ENCODE results near the gene RAB3IP.
"Not testable (repeated sequence)": the region's sequence is repeated elsewhere in the genome, so short reads cannot be mapped to it uniquely, and the experiment has no call there.

Gene RAB3IP

DNA sequence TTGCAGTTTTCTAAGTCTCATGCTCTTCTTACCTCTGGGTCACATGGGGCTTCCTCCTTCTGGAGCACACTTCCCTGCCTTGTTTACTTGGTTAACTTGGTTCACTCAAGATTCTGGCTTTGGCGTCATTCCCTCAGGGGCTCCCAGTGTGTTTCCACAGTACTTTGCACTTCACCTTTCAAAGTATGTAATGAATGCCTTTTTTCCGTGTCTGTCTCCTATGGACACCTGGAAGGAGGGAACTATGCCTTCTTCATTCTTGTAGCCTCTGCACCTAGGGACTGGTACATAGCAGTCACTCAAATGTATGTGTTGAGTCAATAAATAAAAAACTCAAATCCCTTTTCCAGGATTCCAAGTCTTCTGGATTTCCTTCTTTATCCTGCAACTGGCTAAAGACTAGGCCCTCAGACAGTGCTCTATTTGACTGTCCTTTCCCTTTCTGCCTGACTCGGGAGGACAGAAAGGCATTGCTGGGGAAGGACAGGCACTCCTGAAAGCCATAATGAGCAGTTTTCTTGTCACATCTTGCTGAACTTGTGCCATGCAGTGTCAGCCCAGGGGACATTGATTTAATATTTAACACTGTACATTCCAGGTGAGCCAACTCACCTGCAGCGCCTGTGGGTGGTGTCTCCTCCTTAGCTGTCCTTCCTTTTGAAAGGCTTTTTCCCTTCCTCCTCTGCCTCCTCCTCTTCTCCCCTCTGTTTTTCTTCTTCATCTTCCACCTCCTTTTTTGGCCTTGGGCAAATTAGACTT is 99.2 kb downstream of the RAB3IP start:
- no peak for DNase-seq

DNA sequence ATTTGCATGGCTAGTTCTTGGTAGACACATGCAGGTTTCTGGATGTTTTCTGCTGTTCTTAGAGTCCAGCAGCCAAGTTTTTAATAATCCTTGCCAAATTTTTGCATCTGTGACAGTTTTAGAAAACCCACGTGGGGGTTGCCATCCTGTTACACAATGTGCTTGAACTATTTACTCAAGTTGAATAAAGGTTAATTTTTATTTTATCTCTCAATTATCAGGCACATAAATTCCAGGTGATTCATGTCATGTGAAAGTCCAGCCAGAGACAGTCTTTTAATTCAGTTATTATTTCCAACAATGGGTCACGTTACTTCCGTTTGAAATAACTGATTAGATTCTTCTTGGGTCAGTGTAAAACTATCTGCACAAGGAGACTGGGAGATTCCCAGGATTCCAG is 102.1 kb downstream of the RAB3IP start:
- no peak for DNase-seq

GRCh38 chr12:69843608-69844007 is 104.9 kb downstream of the RAB3IP start:
- no peak for DNase-seq

DNA sequence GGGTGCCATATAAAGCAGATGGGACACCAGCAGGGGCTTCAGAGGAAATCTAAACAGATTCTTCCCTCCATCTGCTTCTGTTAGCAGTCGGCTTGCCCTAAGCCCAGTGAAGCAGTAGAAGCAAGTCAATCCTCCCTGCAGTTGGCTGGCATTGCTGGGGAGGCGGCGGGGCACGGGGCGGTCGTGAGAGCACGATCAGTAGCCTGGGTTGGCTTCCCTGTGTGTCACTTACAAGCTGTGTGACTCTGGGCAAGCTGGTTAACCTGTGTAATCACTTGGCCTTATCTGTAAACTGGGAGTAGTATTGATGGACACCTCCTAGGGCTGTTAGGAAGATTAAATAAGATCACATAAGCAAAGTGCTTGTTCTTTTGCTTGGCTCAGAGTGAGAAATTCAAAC is 105.8 kb downstream of the RAB3IP start:
- no peak for DNase-seq

GRCh38 chr12:69844836-69845235 is 106.2 kb downstream of the RAB3IP start:
- no peak for DNase-seq

GRCh38 chr12:69846976-69847375 is 108.3 kb downstream of the RAB3IP start:
- DNase-seq, result no peak

- DNase-seq, result peak; percentile 79
Measured at GRCh38 chr12:69851976-69852375, 113.3 kb downstream of the RAB3IP start.

DNA sequence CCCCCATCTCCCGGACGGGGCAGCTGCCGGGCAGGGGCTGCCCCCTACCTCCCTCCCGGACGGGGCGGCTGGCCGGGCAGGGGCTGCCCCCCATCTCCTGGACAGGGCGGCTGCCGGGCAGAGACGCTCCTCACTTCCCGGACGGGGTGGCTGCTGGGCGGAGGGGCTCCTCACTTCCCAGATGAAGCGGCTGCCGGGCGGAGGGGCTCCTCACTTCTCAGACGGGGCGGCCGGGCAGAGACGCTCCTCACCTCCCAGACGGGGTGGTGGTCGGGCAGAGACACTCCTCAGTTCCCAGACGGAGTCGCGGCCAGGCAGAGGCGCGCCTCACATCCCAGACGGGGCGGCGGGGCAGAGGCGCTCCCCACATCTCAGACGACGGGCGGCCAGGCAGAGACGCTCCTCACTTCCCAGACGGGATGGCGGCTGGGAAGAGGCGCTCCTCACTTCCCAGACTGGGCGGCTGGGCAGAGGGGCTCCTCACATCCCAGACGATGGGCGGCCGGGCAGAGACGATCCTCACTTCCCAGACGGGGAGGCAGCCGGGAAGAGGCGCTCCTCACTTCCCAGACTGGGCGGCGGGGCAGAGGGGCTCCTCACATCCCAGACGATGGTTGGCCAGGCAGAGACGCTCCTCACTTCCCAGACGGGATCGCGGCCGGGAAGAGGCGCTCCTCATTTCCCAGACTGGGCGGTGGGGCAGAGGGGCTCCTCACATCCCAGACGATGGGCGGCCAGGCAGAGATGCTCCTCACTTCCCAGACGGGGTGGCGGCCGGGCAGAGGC is 114.7 kb downstream of the RAB3IP start:
- not testable (repeated sequence) for DNase-seq

GRCh38 chr12:69866698-69867097 is 128.0 kb downstream of the RAB3IP start:
- DNase-seq, result no peak

DNA sequence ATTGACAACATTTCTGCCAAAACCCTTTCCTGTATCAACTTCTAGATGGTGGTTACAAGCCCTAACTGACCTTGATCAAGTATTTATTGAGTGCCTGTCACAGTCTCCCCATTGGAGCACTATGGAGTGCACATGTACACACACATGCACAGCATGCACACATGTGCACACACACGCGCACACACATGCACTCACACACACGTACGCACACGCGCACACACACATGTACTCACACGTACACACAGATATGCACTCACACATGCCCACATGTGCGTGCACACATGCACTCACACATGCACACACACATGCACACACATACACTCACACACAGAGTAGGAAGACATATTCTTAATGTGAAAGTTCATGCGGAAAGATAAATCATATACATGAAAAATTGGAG is 130.0 kb downstream of the RAB3IP start:
- no peak for DNase-seq

DNA sequence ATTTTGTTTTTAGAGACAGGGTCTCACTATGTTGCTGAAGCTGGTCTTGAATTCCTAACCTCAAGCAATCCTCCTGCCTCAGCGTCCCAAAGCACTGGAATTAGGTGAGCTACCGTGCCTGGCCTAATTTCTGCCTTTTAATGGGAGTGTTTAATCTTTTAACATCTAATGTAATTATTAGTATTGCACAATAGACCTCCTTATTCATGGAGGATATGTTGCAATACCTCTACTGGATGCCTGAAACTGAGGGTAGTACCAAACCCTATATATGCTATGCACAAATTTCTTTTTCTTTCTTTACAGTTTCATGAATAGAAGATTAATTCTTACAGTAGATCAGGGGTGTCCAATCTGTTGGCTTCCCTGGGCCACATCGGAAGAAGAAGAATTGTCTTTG is 134.1 kb downstream of the RAB3IP start:
- no peak for DNase-seq
